Gastrocnemius medialis (tissue), 4 donors: ENCODE data around the gene TRAF7. TPM values are rescaled to one million over a fixed set of nuclear protein-coding genes. Genes with fewer than 3 reads are reported as not detected.

Experiments used
- ATAC-seq, 2 donors: fragments of 150-250 bp; one replicate each; pipeline ENCODE4 v1.9.1; 2016
- DNase-seq, 2 donors: peaks; one replicate each; pipeline ENCODE4 v3.0.0-alpha.2; 2019
- H3K27ac ChIP-seq, 4 donors: fragments of 200-600 bp; sonication (generic); 1 replicate in 1 of 4; 2 replicates in 3 of 4; pipeline ENCODE4 v1.5.1; 2016 to 2018; ENCODE audit warnings: mild to moderate bottlenecking in 2 of 4, moderate library complexity in 1 of 4
- H3K27me3 ChIP-seq, 3 donors: fragments of 200-600 bp; sonication (generic) in 2 of 3; 1 replicate in 1 of 3; 2 replicates in 2 of 3; pipeline versions ENCODE4 v1.5.1 to v1.6.0; 2016 to 2019; ENCODE audit warnings: mild to moderate bottlenecking in 1 of 3, moderate library complexity in 1 of 3
- H3K36me3 ChIP-seq, 2 donors: fragments of 200-600 bp; sonication (generic) in 1 of 2; one replicate each; pipeline ENCODE4 v1.5.1; 2017 to 2018
- H3K4me1 ChIP-seq, 2 donors: fragments of 200-600 bp; sonication (generic) in 1 of 2; one replicate each; pipeline ENCODE4 v1.5.1; 2016 to 2017; ENCODE audit warnings: mild to moderate bottlenecking in 2 of 2
- H3K4me3 ChIP-seq, 4 donors: fragments of 200-600 bp; sonication (generic) in 3 of 4; 1 replicate in 1 of 4; 2 replicates in 3 of 4; pipeline ENCODE4 v1.5.1; 2016 to 2019; ENCODE audit warnings: mild to moderate bottlenecking in 2 of 4
- H3K9me3 ChIP-seq, 3 donors: fragments of 200-600 bp; sonication (generic) in 2 of 3; 1 replicate in 1 of 3; 2 replicates in 2 of 3; pipeline ENCODE4 v1.5.1; 2016 to 2019
- CTCF ChIP-seq, 5 experiments: fragments of 450-650 bp in 3 of 5; fragments of 200-600 bp in 2 of 5; sonication (generic) in 2 of 5; IDR thresholded peaks in 4 of 5; conservative IDR thresholded peaks in 1 of 5; 1 replicate in 4 of 5; 2 replicates in 1 of 5; pipeline ENCODE4 v1.5.1; 2016 to 2019; ENCODE audit warnings: antibody characterized with exemption in 5 of 5, mild to moderate bottlenecking in 3 of 5, moderate library complexity in 3 of 5
- POLR2A ChIP-seq, 2 donors: fragments of 450-650 bp; IDR thresholded peaks; one replicate each; pipeline ENCODE4 v1.6.1; 2017; ENCODE audit warnings: antibody characterized with exemption in 2 of 2, mild to moderate bottlenecking in 2 of 2, moderate library complexity in 2 of 2
- in situ Hi-C, 4 donors: fragments of 200-750 bp; cut with MboI; loops; one replicate each; pipeline versions ENCODE4 v1.15.0 to v1.8.0; 2017; ENCODE audit warnings: low sequenced_read_pairs in 4 of 4
- intact Hi-C: fragments of 100-400 bp; cut with DNase I; formaldehyde crosslinking; loops from one replicate; pipeline ENCODE4 v1.15.1; 2023; ENCODE audit warnings: low total_unique reads
- total RNA-seq, 4 donors: library from RNA; depleted of rRNA; stranded (reverse); fragments of >200 nt; gene quantifications; one replicate each; pipeline versions ENCODE4 v1.1.0 to v1.2.3, GENCODE V29; 2016

TRAF7 gene
- total RNA-seq, 4 donors from 2014 or later: 39.5 to 71.4 (median 55.9) TPM

GRCh38 chr16:2183671-2184070, 28.1 kb downstream of the TRAF7 start:
- intact Hi-C loops: no loop called here
- Histone ChIP-seq H3K9me3 (no peaks in the 10 kb centered on the region), H3K27ac (no peak overlapping the region), H3K4me3 (no peak overlapping the region), H3K4me1 (no peaks in the 10 kb centered on the region), H3K36me3 (no peaks in the 10 kb centered on the region), H3K27me3 (no peaks in the 10 kb centered on the region)
- ATAC-seq (no peak), DNase-seq (no peak)
- in situ Hi-C loops: no loop called here
- TF ChIP-seq CTCF (IDR thresholded peaks at IDR 0.05 in 4 of 5, conservative IDR thresholded peaks at IDR 0.05 in 1 of 5): no peak
- TF ChIP-seq POLR2A (IDR thresholded peaks at IDR 0.05): no peak

- in situ Hi-C loops: no loop called here
Observed at GRCh38 chr16:2184346-2184745, 28.8 kb downstream of the TRAF7 start.

GRCh38 chr16:2184962-2185361, 29.4 kb downstream of the TRAF7 start:
- H3K4me1 ChIP-seq: no peaks in the 10 kb centered on the region
- ATAC-seq: no peak
- in situ Hi-C loops (no loop called here), intact Hi-C loops (no loop called here)
- no peaks in the 10 kb centered on the region for H3K9me3 ChIP-seq
- H3K27ac ChIP-seq: no peak overlapping the region
- no peak overlapping the region for H3K4me3 ChIP-seq
- no peaks in the 10 kb centered on the region for H3K36me3 ChIP-seq
- no peak for DNase-seq
- TF ChIP-seq CTCF (IDR thresholded peaks at IDR 0.05 in 4 of 5, conservative IDR thresholded peaks at IDR 0.05 in 1 of 5) (no peak), POLR2A (IDR thresholded peaks at IDR 0.05) (no peak)
- no peaks in the 10 kb centered on the region for H3K27me3 ChIP-seq

More at GRCh38 chr16:2184346-2184745, 28.8 kb downstream of the TRAF7 start:
- no peaks in the 10 kb centered on the region for H3K36me3 ChIP-seq
- no peak for TF ChIP-seq CTCF (IDR thresholded peaks at IDR 0.05 in 4 of 5, conservative IDR thresholded peaks at IDR 0.05 in 1 of 5)
- intact Hi-C loops: no loop called here
- no peak overlapping the region for H3K27ac ChIP-seq
- H3K4me3 ChIP-seq: no peak overlapping the region
- ATAC-seq (no peak), DNase-seq (no peak)
- H3K9me3 ChIP-seq: no peaks in the 10 kb centered on the region
- H3K4me1 ChIP-seq: no peaks in the 10 kb centered on the region
- no peaks in the 10 kb centered on the region for H3K27me3 ChIP-seq

DNA sequence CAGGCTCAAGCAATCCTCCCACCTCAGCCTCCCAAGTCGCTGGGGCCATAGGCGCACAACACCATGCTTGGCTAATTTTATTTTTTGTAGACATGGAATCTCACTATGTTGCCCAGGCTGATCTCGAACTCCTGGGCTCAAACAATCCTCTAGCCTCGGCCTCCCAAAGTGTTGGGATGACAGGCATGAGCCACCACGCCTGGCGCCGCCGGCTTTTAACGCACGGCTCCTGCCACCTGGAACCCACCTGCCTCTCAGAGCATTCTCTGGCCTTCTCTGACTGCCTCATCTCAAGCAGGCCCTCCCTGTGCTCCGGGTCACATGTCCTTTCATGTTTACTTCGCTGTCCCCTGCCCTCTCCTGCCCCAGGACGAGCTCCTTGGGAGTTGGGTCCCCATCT, 30.5 kb downstream of the TRAF7 start:
- DNase-seq: no peak
- Histone ChIP-seq H3K36me3 (no peaks in the 10 kb centered on the region), H3K27ac (no peak overlapping the region), H3K4me3 (no peak overlapping the region), H3K9me3 (no peaks in the 10 kb centered on the region), H3K4me1 (no peaks in the 10 kb centered on the region), H3K27me3 (no peaks in the 10 kb centered on the region)
- no peak for ATAC-seq
- TF ChIP-seq CTCF (IDR thresholded peaks at IDR 0.05 in 4 of 5, conservative IDR thresholded peaks at IDR 0.05 in 1 of 5) (no peak), POLR2A (IDR thresholded peaks at IDR 0.05) (no peak)
- in situ Hi-C loops (no loop called here), intact Hi-C loops (no loop called here)

- TF ChIP-seq POLR2A (IDR thresholded peaks at IDR 0.05): no peak
- TF ChIP-seq CTCF (IDR thresholded peaks at IDR 0.05 in 4 of 5, conservative IDR thresholded peaks at IDR 0.05 in 1 of 5): no peak
- intact Hi-C loops (no loop called here), in situ Hi-C loops (no loop called here)
- no peaks in the 10 kb centered on the region for H3K36me3 ChIP-seq
- H3K27ac ChIP-seq: no peak overlapping the region
- no peaks in the 10 kb centered on the region for H3K27me3 ChIP-seq
- no peaks in the 10 kb centered on the region for H3K9me3 ChIP-seq
- no peak overlapping the region for H3K4me3 ChIP-seq
- no peaks in the 10 kb centered on the region for H3K4me1 ChIP-seq
- ATAC-seq (no peak), DNase-seq (no peak)
Observed at GRCh38 chr16:2186505-2186904, 30.9 kb downstream of the TRAF7 start.
